Urinary bladder (tissue), 4 donors: ENCODE data around the gene CRIM1. TPM values are rescaled to one million over a fixed set of nuclear protein-coding genes. Genes with fewer than 3 reads are reported as not detected.
A peak's percentile ranks its signal among the peaks of the same experiment; 100 is the strongest.

ENCODE experiments used
- DNase-seq: peaks from one replicate; pipeline ENCODE4 v3.0.0-alpha.2; 2015; ENCODE audit errors: extremely low spot score
- H3K27ac ChIP-seq: one replicate; pipeline ENCODE4 v1.5.1; 2013; ENCODE audit warnings: low read depth, mild to moderate bottlenecking, moderate library complexity
- H3K36me3 ChIP-seq: one replicate; pipeline ENCODE4 v1.6.1; 2013; ENCODE audit warnings: mild to moderate bottlenecking, moderate library complexity; ENCODE audit not compliant: insufficient read depth
- H3K4me1 ChIP-seq: one replicate; pipeline ENCODE4 v1.6.1; 2013; ENCODE audit warnings: mild to moderate bottlenecking, moderate library complexity; ENCODE audit not compliant: insufficient read depth
- H3K4me3 ChIP-seq: one replicate; pipeline ENCODE4 v1.5.1; 2013; ENCODE audit warnings: low read depth, low read length
- WGBS: extraction: QIAGEN DNeasy Blood & Tissue Kit; methylation state at CpG from one replicate; pipeline ENCODE4 v1.1.7; 2013; 5-methylcytosine and 5-hydroxymethylcytosine counted together
- polyA plus RNA-seq: library from polyadenylated mRNA; stranded (reverse); fragments of 200-250 nt; gene quantifications from one replicate; pipeline ENCODE4 v1.2.3, GENCODE V29; 2013
- total RNA-seq: library from RNA; depleted of rRNA; stranded (reverse); fragments of >200 nt; gene quantifications from one replicate; pipeline ENCODE4 v1.2.3, GENCODE V29; 2014
- donor health status: healthy with polysubstance abuse.
- donor health status: healthy.

Gene CRIM1
- total and polyA plus RNA-seq, 2 donors = 36.6 to 78.0 TPM

DNA sequence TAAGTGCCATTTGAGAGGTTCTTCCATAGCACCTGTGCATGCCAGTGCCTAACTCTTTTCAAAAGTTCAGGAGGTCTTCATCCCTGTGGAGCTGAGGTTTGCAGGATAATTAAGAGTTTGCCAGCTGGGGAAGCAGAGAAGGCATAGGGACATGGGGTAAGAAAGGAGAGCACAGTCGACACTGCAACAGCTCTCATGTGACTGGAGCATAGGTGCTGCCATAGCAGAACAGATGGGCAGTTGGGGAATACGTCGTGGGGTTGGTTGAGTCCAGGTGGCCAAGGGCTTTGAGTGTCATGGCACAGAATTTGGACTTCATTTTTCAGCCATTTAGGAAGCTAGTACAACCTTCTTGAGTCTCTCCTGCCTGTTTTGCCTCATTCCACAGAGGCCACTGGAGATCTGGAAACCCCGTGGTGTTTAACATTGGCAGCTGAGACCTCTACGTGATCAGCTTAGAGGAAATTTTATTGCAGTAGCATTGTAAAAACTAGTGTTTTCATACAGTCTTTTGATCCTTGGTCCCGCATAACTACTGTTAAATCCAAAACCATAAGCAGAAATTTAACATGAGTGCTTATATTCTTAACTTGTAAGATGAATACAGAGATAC is 65.1 kb downstream of the CRIM1 start:
- Histone ChIP-seq H3K27ac (no peak overlapping the region), H3K4me3 (no peak overlapping the region), H3K36me3 (no peaks in the 10 kb centered on the region), H3K4me1 (peaks cover 4% of the 10 kb centered on the region)
- WGBS = 80% methylated on average over 6 of the region's 6 CpGs
- no peak for DNase-seq

DNA sequence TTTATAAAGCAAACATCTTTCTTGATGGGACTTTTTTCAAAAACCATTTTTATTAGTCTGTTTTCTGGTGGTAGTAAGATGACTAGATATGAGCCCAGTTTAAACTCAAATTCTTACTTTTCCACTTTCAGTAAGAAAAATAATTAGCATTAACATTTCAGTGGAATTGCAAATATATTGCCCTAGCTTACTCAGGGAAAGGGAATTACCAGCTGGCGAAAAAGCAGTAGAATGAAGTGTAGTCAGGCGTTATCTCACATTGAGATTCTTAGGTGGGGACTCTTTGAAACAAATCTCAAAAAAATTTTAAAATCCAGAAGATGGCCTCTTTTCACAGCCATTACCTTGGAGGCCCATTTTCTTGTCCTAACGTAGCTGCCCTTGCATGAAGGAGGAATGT is 65.8 kb downstream of the CRIM1 start:
- H3K4me1 ChIP-seq = peaks cover 4% of the 10 kb centered on the region
- no peaks in the 10 kb centered on the region for H3K36me3 ChIP-seq
- 94% methylated on average over 3 of the region's 3 CpGs for WGBS
- no peak for DNase-seq
- H3K27ac ChIP-seq = no peak overlapping the region
- no peak overlapping the region for H3K4me3 ChIP-seq

DNA sequence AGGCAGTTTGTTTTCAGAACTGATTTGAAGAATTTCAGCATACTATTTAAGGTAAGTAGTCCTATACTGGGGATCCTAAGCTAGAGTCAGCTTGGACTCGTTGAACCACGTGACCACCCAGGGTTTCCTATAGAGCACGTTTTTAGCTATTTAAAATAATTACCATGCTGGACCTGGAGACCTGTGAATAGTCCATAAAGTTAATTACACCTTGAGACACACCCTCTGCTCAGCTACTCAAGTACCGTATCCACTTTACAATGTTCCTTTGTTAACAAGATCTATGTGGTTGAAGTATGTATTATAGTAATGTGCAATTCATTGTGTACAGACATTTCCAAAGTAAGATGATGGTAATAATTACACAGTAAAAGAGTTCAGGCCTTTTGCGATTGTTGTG is 67.6 kb downstream of the CRIM1 start:
- Histone ChIP-seq H3K36me3 (no peaks in the 10 kb centered on the region), H3K4me3 (no peak overlapping the region), H3K4me1 (peaks cover 2% of the 10 kb centered on the region), H3K27ac (no peak overlapping the region)
- no peak for DNase-seq
- 89% methylated on average over 5 of the region's 5 CpGs for WGBS

DNA sequence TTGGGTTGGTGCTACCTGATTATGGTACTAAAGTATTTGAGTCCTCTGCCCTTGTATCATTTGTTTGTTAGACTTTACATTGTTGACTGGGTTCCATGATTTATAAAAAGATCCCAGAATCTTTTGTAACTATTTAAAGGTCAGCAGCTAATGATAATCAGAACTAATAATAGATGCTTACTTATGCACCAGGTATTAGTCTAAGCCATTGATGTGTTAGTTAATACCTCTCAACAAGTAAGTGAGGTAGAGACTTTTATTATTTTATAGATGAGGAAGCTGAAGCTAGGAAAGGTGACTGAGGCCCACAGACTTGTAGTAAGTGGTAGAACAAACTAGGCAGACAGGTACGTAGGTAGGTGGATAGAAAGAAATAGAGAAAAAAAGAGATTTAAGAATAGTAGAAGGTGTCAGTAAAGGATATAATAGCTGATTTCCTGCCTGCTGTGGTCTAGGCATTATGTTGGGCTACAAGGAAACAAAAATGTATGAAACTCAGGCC is 68.1 kb downstream of the CRIM1 start:
- DNase-seq = no peak
- Histone ChIP-seq H3K27ac (no peak overlapping the region), H3K36me3 (no peaks in the 10 kb centered on the region), H3K4me3 (no peak overlapping the region), H3K4me1 (peaks cover 2% of the 10 kb centered on the region)
- WGBS = 97% methylated on average over 1 of the region's 1 CpG

DNA sequence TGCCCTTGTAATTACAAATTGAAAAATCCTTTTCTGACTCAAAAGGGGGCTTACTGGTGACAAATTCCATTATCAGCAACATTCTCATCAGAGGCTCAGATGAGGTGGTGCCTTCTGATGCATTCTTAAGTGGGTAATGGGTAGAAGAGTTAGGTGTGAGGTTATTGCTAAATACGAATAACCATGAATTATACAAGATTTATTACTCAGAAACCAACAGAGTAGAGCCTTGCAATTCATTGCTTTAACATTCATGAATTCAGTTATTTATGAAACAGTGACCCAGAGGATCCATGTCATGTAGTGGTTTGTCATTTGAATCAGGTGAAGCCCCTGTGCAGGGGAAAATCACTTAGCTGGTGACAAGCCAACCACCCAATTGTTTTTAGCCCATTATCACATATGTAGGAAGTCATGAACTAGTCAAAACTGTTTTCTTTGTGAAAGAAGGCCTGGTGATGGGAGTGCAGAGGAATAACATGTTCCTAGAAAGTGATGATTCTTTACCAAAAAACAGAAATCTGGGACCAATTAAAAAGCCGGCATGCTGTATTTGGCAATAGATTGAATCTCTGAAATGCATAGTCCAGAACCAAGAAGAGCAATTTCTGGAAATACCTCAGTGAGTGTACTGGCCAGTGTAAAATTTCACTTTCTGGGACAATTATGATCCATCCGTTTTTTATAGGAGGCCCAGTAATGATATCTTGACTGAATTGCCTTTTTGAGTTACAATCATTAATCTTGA is 70.2 kb downstream of the CRIM1 start:
- WGBS = 87% methylated on average over 3 of the region's 3 CpGs
- H3K36me3 ChIP-seq = no peaks in the 10 kb centered on the region
- no peak for DNase-seq
- peaks cover under 1% of the 10 kb centered on the region for H3K4me1 ChIP-seq
- H3K27ac ChIP-seq = no peak overlapping the region
- H3K4me3 ChIP-seq = no peak overlapping the region

DNA sequence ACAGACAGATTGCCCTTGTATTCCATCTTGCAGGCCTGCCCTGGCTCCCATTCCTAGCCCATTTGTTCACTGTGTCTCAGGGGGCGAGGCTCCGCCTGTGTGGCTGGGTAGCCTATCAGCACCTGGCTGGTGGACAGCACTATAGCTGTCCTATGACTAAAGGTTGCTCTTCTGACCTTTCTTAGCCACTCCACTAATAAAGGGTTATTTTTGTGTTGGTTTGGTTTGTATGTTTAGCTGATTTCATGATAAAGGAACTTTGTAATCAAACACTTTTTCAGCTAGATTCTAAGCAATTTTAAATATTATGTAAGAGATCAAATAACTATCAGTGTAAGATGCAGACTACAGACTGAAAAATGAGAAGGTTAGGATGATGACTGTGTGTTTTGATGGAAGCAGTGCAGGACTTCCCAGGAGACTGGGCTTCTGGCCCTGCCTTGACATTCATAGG is 72.2 kb downstream of the CRIM1 start:
- H3K27ac ChIP-seq = no peak overlapping the region
- no peaks in the 10 kb centered on the region for H3K4me1 ChIP-seq
- 96% methylated on average over 2 of the region's 2 CpGs for WGBS
- DNase-seq = no peak
- no peaks in the 10 kb centered on the region for H3K36me3 ChIP-seq
- H3K4me3 ChIP-seq = no peak overlapping the region

DNA sequence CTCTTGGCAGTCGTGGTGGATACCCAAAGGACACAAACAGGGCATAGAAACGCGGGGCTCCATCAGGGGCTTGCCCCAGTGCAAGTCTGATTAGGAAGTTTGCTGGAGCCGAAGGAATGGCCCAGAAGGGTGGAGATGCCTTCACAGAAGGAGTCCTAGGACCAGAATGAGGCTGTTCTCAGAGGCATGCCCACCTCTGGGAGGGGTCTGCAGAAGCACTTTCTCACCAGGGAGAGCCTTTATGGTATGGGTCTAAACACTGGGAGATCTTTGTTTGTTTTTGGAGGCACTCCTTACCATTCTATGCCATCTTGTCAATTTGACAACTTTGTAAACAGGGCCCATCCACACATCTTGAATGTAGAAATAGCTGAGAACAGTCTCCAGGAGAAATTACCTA is 75.0 kb downstream of the CRIM1 start:
- Histone ChIP-seq H3K4me3 (no peak overlapping the region), H3K4me1 (peaks cover 2% of the 10 kb centered on the region), H3K27ac (no peak overlapping the region), H3K36me3 (no peaks in the 10 kb centered on the region)
- no peak for DNase-seq
- WGBS = 70% methylated on average over 4 of the region's 4 CpGs

DNA sequence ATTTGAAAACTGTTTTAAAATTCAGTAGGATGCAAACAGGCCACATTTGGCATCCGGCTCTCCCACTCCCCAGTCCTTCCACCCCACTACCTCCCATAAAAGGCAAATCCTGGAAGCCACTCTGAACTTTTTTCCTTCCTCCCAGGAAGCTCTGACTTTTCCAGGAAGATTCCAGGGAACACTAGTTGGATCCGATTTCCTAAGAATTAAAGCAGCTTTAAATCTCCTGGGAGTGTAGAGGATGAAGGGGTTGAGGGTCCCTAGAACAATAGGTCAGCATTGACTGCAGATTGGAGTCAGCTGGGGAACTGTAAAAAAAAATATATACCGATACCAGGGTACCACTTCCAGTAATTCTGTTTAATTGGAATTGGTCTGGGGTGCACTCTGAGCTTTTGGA is 76.9 kb downstream of the CRIM1 start:
- WGBS = 67% methylated on average over 3 of the region's 3 CpGs
- Histone ChIP-seq H3K36me3 (no peaks in the 10 kb centered on the region), H3K27ac (no peak overlapping the region), H3K4me1 (peaks cover 2% of the 10 kb centered on the region), H3K4me3 (no peak overlapping the region)
- DNase-seq = no peak

DNA sequence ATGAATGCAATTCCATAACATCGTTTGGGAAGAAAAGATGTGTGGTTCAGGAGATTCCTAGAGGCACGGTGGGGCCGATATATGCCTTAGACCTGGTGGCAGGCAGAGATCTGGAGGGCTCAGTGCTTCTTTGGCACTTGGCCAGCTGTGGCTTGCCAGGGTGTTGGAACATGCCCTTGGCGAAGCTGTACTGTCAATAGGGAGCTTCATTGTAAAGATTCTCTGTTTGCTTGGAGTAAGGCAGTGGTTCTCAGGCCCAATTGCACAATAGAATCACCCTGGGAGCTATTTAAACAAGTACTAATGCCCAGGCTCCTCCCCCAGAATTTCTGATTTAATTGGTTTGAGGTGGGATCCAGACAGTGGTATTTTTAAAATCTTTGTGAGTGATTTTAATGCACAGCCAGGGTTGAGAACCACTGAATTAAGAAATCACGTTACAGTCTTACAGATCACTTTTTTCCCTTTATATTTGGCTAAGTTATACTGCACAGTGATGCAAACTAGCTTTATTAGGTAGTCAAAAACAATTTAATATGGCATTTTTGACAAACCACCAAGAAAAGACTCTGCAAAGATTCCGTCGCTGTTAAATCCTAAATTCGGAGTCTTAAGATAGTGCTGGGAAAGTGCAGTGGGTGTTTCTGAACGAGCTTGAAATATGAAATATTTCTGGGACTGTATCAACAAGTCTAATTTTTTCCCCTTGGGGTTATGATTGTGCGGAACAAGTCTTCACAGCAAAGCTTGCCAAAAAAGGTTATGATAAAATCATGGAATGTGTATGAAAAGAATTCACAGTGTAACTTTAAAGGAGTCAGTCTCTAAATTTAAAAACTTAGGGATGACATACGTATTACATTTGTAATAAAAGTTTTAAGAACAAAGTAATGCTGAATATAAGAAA is 78.0 kb downstream of the CRIM1 start:
- 26% methylated on average over 11 of the region's 11 CpGs for WGBS
- peaks cover 2% of the 10 kb centered on the region for H3K4me1 ChIP-seq
- H3K4me3 ChIP-seq = no peak overlapping the region
- H3K36me3 ChIP-seq = no peaks in the 10 kb centered on the region
- DNase-seq = peak; percentile 48
- H3K27ac ChIP-seq = no peak overlapping the region

DNA sequence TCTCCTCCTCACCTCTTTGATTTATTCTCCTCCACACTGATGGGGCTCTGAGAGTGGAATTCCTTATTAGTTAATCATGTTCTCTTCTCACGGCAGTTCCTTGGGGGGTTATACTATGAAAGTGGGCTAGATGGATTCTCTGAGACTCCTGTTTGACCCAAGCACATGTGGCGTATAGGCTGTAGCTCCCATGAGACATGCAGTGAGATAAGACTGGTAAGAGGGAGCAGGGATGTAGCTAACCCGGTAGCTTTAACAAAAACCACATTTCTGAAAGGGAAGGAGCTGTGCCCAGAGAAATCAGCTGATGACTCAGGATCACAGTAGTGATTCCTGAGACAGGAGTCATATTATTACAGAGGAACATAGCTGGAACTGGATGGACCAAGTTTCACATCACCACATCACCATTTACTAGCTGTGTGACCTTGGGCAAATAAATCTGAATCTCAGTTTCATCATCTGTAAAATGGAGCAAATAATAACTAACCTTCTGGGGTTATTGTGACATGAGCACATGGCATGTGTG is 82.9 kb downstream of the CRIM1 start:
- 59% methylated on average over 3 of the region's 3 CpGs for WGBS
- H3K27ac ChIP-seq = no peak overlapping the region
- no peaks in the 10 kb centered on the region for H3K4me1 ChIP-seq
- no peaks in the 10 kb centered on the region for H3K36me3 ChIP-seq
- DNase-seq = no peak
- H3K4me3 ChIP-seq = no peak overlapping the region

DNA sequence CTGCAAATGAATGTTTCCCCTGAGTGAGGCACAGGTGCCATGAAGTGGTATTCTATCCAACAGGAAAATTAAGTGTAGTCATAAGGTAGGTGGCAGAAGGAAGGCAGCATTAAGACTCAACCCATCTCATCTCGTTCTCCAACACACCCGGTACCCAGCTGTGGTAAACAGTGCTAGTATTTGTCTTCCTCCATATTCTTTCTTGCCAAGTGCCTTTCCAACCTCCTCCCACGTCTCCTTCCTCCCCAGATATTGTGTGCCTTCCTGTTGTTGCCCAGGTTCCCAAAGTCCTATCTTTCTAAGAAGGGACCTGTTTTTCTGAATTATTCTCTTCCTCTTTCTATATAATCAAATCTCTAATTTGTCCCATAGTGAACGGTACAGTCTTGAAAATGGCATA is 83.5 kb downstream of the CRIM1 start:
- WGBS = 84% methylated on average over 4 of the region's 4 CpGs
- no peak for DNase-seq
- Histone ChIP-seq H3K27ac (no peak overlapping the region), H3K36me3 (no peaks in the 10 kb centered on the region), H3K4me1 (no peaks in the 10 kb centered on the region), H3K4me3 (no peak overlapping the region)

DNA sequence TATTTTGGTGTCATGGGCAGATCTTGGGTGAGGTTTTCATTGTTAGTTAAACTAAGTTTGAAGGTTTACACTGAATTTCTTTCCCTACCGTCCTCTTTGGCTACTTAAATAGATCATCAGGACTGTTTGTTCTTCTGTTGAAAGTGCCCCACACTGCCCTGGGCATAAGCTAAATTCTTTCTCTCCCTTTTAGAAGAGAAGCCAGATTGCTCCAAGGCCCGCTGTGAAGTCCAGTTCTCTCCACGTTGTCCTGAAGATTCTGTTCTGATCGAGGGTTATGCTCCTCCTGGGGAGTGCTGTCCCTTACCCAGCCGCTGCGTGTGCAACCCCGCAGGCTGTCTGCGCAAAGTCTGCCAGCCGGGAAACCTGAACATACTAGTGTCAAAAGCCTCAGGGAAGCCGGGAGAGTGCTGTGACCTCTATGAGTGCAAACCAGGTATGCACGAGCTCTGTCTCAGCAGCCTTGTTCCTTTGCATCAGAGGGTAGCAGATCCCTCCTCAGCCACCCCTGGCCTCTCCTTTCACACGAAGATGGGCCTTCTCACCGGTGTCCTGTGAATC is 85.6 kb downstream of the CRIM1 start:
- DNase-seq = no peak
- WGBS = 87% methylated on average over 13 of the region's 13 CpGs
- H3K36me3 ChIP-seq = no peaks in the 10 kb centered on the region
- H3K27ac ChIP-seq = no peak overlapping the region
- no peaks in the 10 kb centered on the region for H3K4me1 ChIP-seq
- H3K4me3 ChIP-seq = no peak overlapping the region

DNA sequence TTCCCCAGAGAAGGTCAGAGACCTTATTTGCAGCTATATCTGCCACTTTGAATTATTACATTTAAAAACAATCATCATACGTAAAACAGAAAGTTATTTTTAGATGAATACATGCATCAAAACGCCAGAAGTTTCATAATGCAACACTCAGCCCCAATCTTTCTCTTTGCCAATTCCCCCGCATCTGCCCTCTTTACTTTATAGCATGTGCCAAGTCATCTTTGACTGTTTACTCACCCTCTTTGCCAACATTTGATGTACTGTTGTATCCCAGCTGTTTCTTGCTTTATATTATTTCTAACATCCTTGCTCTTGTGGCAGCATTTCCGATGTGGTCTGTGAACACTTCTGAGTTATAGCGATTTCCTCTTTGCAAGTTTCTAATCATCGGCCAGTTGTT is 86.2 kb downstream of the CRIM1 start:
- Histone ChIP-seq H3K4me1 (no peaks in the 10 kb centered on the region), H3K36me3 (no peaks in the 10 kb centered on the region), H3K27ac (no peak overlapping the region), H3K4me3 (no peak overlapping the region)
- WGBS = 38% methylated on average over 6 of the region's 6 CpGs
- DNase-seq = no peak
